Skeletal muscle tissue (tissue), 4 donors: ENCODE measurements around the gene CHRD. TPM values are rescaled to one million over a fixed set of nuclear protein-coding genes. Genes with fewer than 3 reads are reported as not detected.

ENCODE experiments used
- H3K27ac ChIP-seq: one replicate; pipeline ENCODE4 v1.7.0; 2013; ENCODE audit warnings: mild to moderate bottlenecking, low read depth, low read length, inconsistent platforms
- H3K27me3 ChIP-seq, 3 donors: one replicate each; pipeline ENCODE4 v1.7.0; 2013; ENCODE audit warnings: low read length in 3 of 3; ENCODE audit not compliant: control insufficient read depth in 3 of 3, insufficient read depth in 3 of 3
- H3K36me3 ChIP-seq, 3 donors: one replicate each; pipeline ENCODE4 v1.7.0; 2013; ENCODE audit warnings: low read length in 3 of 3; ENCODE audit not compliant: control insufficient read depth in 3 of 3, insufficient read depth in 3 of 3
- H3K4me1 ChIP-seq, 3 donors: one replicate each; pipeline ENCODE4 v1.7.0; 2013; ENCODE audit warnings: low read length in 3 of 3, mild to moderate bottlenecking in 3 of 3; ENCODE audit not compliant: control insufficient read depth in 3 of 3, insufficient read depth in 3 of 3
- H3K4me3 ChIP-seq, 3 donors: one replicate each; pipeline ENCODE4 v1.7.0; 2013; ENCODE audit warnings: low read length in 3 of 3
- H3K9ac ChIP-seq, 3 donors: one replicate each; pipeline ENCODE4 v1.7.0; 2013; ENCODE audit warnings: low read length in 3 of 3, mild to moderate bottlenecking in 3 of 3, moderate library complexity in 2 of 3, low read depth in 1 of 3
- H3K9me3 ChIP-seq, 3 donors: one replicate each; pipeline ENCODE4 v1.7.0; 2013; ENCODE audit warnings: low read length in 3 of 3; ENCODE audit not compliant: control insufficient read depth in 3 of 3
- total RNA-seq: library from RNA; depleted of rRNA; stranded (reverse); fragments of >200 nt; gene quantifications from one replicate; pipeline ENCODE4 v1.2.3, GENCODE V29; 2014
- donor health status: Osteomylitis.

Gene CHRD
- total RNA-seq, 1 donor from 2014 or later: 14.1 TPM

GRCh38 chr3:184346480-184347190 lies 33.2 kb upstream of the CHRD start:
- Histone ChIP-seq H3K9me3 (no peaks in the 10 kb centered on the region), H3K27ac (no peak overlapping the region), H3K27me3 (no peaks in the 10 kb centered on the region), H3K4me1 (peaks cover 7 to 19% (median 16%) of the 10 kb centered on the region in 3 donors), H3K4me3 (no peak overlapping the region), H3K36me3 (peaks cover 22 to 25% (median 22%) of the 10 kb centered on the region in 3 donors), H3K9ac (no peak overlapping the region)

DNA sequence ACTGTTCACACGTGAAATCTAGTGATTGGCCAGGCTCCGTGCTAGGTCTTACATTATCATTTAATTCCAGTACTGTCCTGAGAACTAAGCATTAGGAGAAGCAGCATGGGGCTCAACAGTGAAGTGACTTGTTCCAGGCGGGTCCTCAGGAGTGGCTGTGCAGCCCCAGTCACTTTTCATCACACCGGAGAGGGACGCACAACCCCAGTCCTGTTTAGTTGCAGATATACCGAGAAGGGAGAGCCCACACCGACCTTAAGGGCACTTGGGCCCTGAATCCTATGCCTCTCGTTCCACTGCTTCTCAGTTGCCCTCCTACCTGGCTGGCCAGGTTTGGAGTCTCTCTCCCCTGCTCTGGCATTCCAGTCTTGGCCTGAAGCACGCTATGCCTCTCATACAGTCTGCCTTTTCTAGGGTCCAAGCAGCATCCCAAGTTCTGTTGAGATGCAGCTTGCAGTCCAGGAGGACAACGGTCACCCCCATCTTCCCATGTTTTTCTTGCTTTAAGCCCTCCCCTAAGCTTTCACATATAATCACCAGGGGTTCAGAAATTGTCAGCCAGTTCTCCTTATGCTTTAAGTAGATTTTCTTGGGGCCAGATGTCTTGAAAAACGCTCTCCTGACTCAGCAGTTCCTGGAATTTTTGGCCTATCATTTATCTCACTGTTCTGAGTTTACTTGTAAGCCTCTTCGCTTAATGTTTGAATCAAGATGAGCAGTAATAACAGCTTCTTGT lies 32.4 kb upstream of the CHRD start:
- Histone ChIP-seq H3K9me3 (no peaks in the 10 kb centered on the region), H3K4me1 (peaks cover 7 to 19% (median 16%) of the 10 kb centered on the region in 3 donors), H3K9ac (no peak overlapping the region), H3K27me3 (no peaks in the 10 kb centered on the region), H3K27ac (no peak overlapping the region), H3K4me3 (no peak overlapping the region), H3K36me3 (peaks cover 15 to 20% (median 17%) of the 10 kb centered on the region in 3 donors)

GRCh38 chr3:184348057-184348382 lies 31.8 kb upstream of the CHRD start:
- H3K27ac ChIP-seq: no peak overlapping the region
- no peaks in the 10 kb centered on the region for H3K9me3 ChIP-seq
- no peak overlapping the region for H3K4me3 ChIP-seq
- peaks cover 7 to 15% (median 14%) of the 10 kb centered on the region in 3 donors for H3K4me1 ChIP-seq
- peaks cover 9 to 16% (median 12%) of the 10 kb centered on the region in 3 donors for H3K36me3 ChIP-seq
- H3K9ac ChIP-seq: no peak overlapping the region
- H3K27me3 ChIP-seq: no peaks in the 10 kb centered on the region

DNA sequence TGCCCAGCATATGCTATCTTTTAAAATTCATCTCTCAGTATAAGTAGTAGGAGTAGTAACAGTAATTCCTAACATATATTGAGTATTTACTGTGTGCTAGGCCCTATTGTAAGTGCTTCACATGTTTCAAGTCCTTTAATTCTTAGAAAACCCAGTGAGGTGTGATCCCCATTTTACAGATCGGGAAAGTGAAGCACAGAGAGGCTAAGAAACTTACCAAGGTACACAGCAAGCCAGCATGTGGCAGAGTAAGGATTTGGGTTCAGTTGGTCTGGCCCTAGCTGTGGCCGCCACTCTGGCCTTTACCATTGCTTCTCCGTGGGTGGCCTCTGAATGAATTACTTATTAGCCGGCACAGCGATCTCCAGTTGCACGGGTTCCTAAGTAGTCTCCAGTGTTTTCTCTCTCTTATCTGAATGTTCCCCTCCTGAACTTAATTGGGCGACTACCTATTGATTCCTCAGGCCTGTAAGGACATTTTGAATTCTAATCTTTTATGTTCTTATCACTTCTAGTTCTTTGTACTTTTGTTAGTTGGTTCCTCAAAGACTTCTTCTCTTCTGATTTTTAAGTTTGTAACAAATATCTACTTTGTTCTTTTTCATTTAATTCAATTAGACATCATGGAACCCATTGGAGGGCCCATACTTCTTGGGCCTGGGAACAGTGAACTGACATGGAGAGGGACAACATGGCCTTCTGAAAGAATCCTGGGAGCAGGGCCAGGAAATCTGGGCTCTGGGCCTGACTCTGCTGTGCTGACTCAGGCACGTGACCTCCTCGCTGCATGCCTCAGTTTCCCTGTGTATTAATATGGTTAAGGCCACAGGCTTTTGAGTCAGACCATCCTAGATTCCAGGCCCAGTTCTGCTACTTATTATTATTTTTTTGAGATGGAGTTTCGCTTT lies 30.0 kb upstream of the CHRD start:
- no peaks in the 10 kb centered on the region for H3K27me3 ChIP-seq
- H3K36me3 ChIP-seq: peaks cover 0 to 3% (median under 1%) of the 10 kb centered on the region in 3 donors
- H3K9ac ChIP-seq: no peak overlapping the region
- no peak overlapping the region for H3K4me3 ChIP-seq
- H3K9me3 ChIP-seq: no peaks in the 10 kb centered on the region
- H3K4me1 ChIP-seq: peaks cover 2 to 8% (median 7%) of the 10 kb centered on the region in 3 donors
- H3K27ac ChIP-seq: no peak overlapping the region

- peaks cover 2 to 4% (median 4%) of the 10 kb centered on the region in 3 donors for H3K4me1 ChIP-seq
- H3K27me3 ChIP-seq: no peaks in the 10 kb centered on the region
- no peak overlapping the region for H3K9ac ChIP-seq
- H3K9me3 ChIP-seq: no peaks in the 10 kb centered on the region
- H3K4me3 ChIP-seq: no peak overlapping the region
- no peak overlapping the region for H3K27ac ChIP-seq
- peaks cover 5 to 8% (median 6%) of the 10 kb centered on the region in 3 donors for H3K36me3 ChIP-seq
These were observed 29.2 kb upstream of the CHRD start for GRCh38 chr3:184350618-184351017.

GRCh38 chr3:184351511-184352148 lies 28.2 kb upstream of the CHRD start:
- Histone ChIP-seq H3K36me3 (peaks cover 5 to 8% (median 6%) of the 10 kb centered on the region in 3 donors), H3K9ac (no peak overlapping the region), H3K4me1 (no peaks in the 10 kb centered on the region), H3K4me3 (no peak overlapping the region), H3K27me3 (no peaks in the 10 kb centered on the region), H3K9me3 (no peaks in the 10 kb centered on the region), H3K27ac (no peak overlapping the region)

DNA sequence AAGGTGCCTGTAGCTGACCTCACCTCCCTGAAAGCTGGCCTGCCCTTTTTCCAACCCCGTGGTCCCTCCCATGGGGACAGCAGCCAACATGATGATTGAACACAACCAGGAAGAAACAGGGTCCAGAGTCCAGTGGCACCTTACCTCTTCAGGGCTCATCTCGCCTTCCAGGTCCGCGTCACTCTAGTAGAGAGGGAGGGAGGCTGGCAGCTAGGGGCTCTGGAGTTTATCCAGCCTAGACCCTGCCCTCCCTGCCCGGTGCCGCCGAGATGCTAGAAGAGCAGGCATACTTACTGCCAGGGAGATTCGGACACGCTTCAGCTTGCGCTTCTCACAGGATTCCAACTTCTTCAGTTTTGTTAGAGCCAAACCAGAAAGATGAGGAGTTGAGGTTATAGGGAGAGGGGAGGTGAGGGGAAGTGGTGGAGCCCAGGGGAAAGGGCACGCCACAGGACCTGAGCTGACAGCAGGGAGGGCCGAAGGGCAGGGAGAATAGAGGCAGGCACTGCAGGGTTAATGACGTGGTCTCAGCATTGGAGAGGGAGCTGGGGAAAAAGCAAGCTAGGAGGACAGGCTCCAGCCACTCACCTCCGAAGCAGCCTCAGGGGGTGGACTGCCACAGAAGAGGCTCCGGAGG lies 27.6 kb upstream of the CHRD start:
- no peaks in the 10 kb centered on the region for H3K27me3 ChIP-seq
- no peak overlapping the region for H3K27ac ChIP-seq
- no peaks in the 10 kb centered on the region for H3K9me3 ChIP-seq
- peaks cover 5 to 8% (median 6%) of the 10 kb centered on the region in 3 donors for H3K36me3 ChIP-seq
- no peak overlapping the region for H3K9ac ChIP-seq
- no peak overlapping the region for H3K4me3 ChIP-seq
- no peaks in the 10 kb centered on the region for H3K4me1 ChIP-seq

GRCh38 chr3:184352897-184353545 lies 26.8 kb upstream of the CHRD start:
- Histone ChIP-seq H3K9ac (no peak overlapping the region), H3K27ac (no peak overlapping the region), H3K4me1 (no peaks in the 10 kb centered on the region), H3K4me3 (no peak overlapping the region), H3K36me3 (peaks cover 5 to 6% (median 6%) of the 10 kb centered on the region in 3 donors), H3K27me3 (no peaks in the 10 kb centered on the region), H3K9me3 (no peaks in the 10 kb centered on the region)

GRCh38 chr3:184353546-184353941 lies 26.3 kb upstream of the CHRD start:
- H3K4me1 ChIP-seq: no peaks in the 10 kb centered on the region
- no peak overlapping the region for H3K27ac ChIP-seq
- no peak overlapping the region for H3K9ac ChIP-seq
- peaks cover 5 to 9% (median 6%) of the 10 kb centered on the region in 3 donors for H3K36me3 ChIP-seq
- H3K27me3 ChIP-seq: no peaks in the 10 kb centered on the region
- H3K9me3 ChIP-seq: no peaks in the 10 kb centered on the region
- H3K4me3 ChIP-seq: no peak overlapping the region
